Suprapubic skin (tissue), 4 donors: Measurements from ENCODE around the gene FCER2. TPM values are rescaled to one million over a fixed set of nuclear protein-coding genes. Genes with fewer than 3 reads are reported as not detected.

ENCODE experiments used
- DNase-seq, 2 donors: peaks; one replicate each; pipeline ENCODE4 v3.0.0-alpha.2; 2019; ENCODE audit warnings: low spot score in 2 of 2
- H3K27ac ChIP-seq: fragments of 200-600 bp; sonication (generic); one replicate; pipeline ENCODE4 v1.5.1; 2019
- H3K27me3 ChIP-seq: fragments of 200-600 bp; sonication (generic); one replicate; pipeline ENCODE4 v1.5.1; 2019
- H3K36me3 ChIP-seq: fragments of 200-600 bp; sonication (generic); one replicate; pipeline ENCODE4 v1.5.1; 2019
- H3K4me1 ChIP-seq: fragments of 200-600 bp; sonication (generic); one replicate; pipeline ENCODE4 v1.5.1; 2019
- H3K4me3 ChIP-seq: fragments of 200-600 bp; sonication (generic); one replicate; pipeline ENCODE4 v1.5.1; 2019; ENCODE audit warnings: mild to moderate bottlenecking
- H3K9me3 ChIP-seq: fragments of 200-600 bp; sonication (generic); one replicate; pipeline ENCODE4 v1.5.1; 2019
- EP300 ChIP-seq: sonication (generic); formaldehyde crosslinking; IDR thresholded peaks from one replicate; pipeline ENCODE4 v1.6.1; 2017; ENCODE audit warnings: antibody characterized with exemption
- POLR2A ChIP-seq, 2 donors: fragments of 450-650 bp; IDR thresholded peaks; one replicate each; pipeline ENCODE4 v1.6.1; 2017; ENCODE audit warnings: antibody characterized with exemption in 2 of 2, mild to moderate bottlenecking in 2 of 2, moderate library complexity in 2 of 2
- POLR2AphosphoS5 ChIP-seq, 3 donors: sonication (generic); formaldehyde crosslinking; IDR thresholded peaks; one replicate each; pipeline ENCODE4 v1.6.1; 2017; ENCODE audit warnings: antibody characterized with exemption in 3 of 3
- WGBS: methylation state at CpG from one replicate; pipeline ENCODE4 v1.1.5; 2018; 5-methylcytosine and 5-hydroxymethylcytosine counted together
- total RNA-seq, 4 donors: library from RNA; depleted of rRNA; stranded (reverse); fragments of >200 nt; gene quantifications; one replicate each; pipeline ENCODE4 v1.1.0, GENCODE V29; 2016
- TF ChIP-seq, protein P1 (sequence below), 2 donors: fragments of 200-600 bp in 1 of 2; fragments of 450-650 bp in 1 of 2; sonication (generic) in 1 of 2; IDR thresholded peaks; one replicate each; pipeline ENCODE4 v1.5.1; 2016 to 2019; ENCODE audit warnings: antibody characterized with exemption in 2 of 2, mild to moderate bottlenecking in 1 of 2, moderate library complexity in 1 of 2

The FCER2 gene
- total RNA-seq, 4 donors from 2014 or later, result not detected

DNA sequence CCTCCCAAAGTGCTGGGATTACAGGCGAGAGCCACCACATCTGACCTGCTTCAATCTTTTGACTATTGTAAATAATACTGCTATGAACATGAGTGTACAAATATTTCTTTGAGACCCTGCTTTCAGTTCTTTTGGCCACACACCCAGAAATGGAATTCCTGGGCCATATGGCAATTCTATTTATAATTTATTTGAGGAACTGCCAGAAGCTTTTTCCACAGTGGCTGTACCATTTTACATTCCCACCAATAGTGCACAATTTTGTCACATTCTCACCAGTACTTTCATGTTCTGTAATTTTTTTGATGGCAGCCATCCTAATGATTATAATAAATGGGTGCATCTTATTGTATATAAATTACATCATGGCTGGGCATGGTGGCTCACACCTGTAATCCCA lies 13.7 kb upstream of the FCER2 start:
- Histone ChIP-seq H3K36me3 (no peaks in the 10 kb centered on the region), H3K4me3 (no peak overlapping the region), H3K9me3 (no peaks in the 10 kb centered on the region), H3K27ac (no peak overlapping the region), H3K4me1 (no peaks in the 10 kb centered on the region), H3K27me3 (no peaks in the 10 kb centered on the region)
- WGBS, result 77% methylated on average over 1 of the region's 1 CpG
- DNase-seq, result no peak
- TF ChIP-seq, protein P1, sequence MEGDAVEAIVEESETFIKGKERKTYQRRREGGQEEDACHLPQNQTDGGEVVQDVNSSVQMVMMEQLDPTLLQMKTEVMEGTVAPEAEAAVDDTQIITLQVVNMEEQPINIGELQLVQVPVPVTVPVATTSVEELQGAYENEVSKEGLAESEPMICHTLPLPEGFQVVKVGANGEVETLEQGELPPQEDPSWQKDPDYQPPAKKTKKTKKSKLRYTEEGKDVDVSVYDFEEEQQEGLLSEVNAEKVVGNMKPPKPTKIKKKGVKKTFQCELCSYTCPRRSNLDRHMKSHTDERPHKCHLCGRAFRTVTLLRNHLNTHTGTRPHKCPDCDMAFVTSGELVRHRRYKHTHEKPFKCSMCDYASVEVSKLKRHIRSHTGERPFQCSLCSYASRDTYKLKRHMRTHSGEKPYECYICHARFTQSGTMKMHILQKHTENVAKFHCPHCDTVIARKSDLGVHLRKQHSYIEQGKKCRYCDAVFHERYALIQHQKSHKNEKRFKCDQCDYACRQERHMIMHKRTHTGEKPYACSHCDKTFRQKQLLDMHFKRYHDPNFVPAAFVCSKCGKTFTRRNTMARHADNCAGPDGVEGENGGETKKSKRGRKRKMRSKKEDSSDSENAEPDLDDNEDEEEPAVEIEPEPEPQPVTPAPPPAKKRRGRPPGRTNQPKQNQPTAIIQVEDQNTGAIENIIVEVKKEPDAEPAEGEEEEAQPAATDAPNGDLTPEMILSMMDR (IDR thresholded peaks at IDR 0.05), result no peak
- TF ChIP-seq POLR2A (IDR thresholded peaks at IDR 0.05) (no peak), POLR2AphosphoS5 (IDR thresholded peaks at IDR 0.05) (no peak), EP300 (no peak)

DNA sequence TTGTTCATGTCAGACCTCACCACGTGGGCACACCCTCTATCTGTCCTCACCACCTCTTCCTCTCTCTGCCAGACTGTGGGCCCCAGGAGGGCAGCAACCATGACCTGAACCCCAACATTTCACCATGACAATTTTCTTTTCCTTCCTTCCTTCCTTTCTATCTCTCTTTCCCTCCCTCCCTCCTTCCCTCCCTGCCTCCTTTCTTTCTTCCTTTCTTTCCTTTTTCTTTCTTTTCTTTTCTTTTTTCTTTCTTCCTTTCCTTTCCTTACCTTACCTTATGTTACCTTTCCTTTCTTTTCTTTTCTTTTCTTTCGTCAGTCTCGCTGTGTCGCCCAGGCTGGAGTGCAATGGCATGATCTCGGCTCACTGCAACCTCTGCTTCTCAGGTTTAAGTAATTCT lies 8.7 kb upstream of the FCER2 start:
- H3K9me3 ChIP-seq, result no peaks in the 10 kb centered on the region
- H3K4me1 ChIP-seq, result peaks cover 3% of the 10 kb centered on the region
- TF ChIP-seq, protein P1 (IDR thresholded peaks at IDR 0.05), result no peak
- no peak for TF ChIP-seq POLR2AphosphoS5 (IDR thresholded peaks at IDR 0.05)
- no peak overlapping the region for H3K27ac ChIP-seq
- no peak overlapping the region for H3K4me3 ChIP-seq
- 85% methylated on average over 5 of the region's 5 CpGs for WGBS
- no peaks in the 10 kb centered on the region for H3K36me3 ChIP-seq
- no peak for DNase-seq
- H3K27me3 ChIP-seq, result no peaks in the 10 kb centered on the region

DNA sequence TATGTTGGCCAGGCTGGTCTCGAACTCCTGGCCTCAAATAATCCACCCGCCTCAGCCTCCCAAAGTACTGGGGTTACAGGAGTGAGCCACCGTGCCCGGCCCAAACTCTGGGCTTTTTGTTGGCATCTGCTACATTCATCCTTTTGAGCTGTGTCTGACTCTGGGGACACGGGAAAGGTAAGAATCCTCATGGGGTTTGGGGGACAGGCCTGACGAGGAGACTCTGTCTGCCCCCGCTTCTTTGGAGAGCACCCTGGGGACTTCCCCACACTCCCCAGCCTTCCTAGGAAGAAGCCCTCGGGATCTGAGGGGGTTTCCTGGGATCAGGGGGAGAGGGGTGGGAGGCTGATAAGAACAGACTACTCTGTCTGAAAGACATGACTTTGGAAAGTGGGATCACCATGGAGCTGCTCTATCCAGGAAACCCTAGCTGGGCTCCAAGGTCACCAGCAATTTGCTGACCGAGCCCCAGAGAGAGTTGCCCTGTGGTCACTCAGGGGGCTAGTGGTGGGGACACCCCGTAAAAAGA lies 8.1 kb upstream of the FCER2 start:
- H3K36me3 ChIP-seq, result no peaks in the 10 kb centered on the region
- H3K9me3 ChIP-seq, result no peaks in the 10 kb centered on the region
- H3K27ac ChIP-seq, result no peak overlapping the region
- WGBS, result 76% methylated on average over 10 of the region's 10 CpGs
- H3K4me1 ChIP-seq, result peaks cover 3% of the 10 kb centered on the region
- TF ChIP-seq EP300 (no peak), POLR2AphosphoS5 (IDR thresholded peaks at IDR 0.05) (no peak)
- TF ChIP-seq, protein P1 (IDR thresholded peaks at IDR 0.05), result no peak
- no peak for DNase-seq
- no peak overlapping the region for H3K4me3 ChIP-seq
- H3K27me3 ChIP-seq, result no peaks in the 10 kb centered on the region

- Histone ChIP-seq H3K4me3 (no peak overlapping the region), H3K4me1 (peaks cover 3% of the 10 kb centered on the region), H3K27ac (peak overlapping the region; percentile 5), H3K9me3 (no peaks in the 10 kb centered on the region), H3K27me3 (peaks cover 14% of the 10 kb centered on the region), H3K36me3 (no peaks in the 10 kb centered on the region)
- 71% methylated on average over 6 of the region's 8 CpGs for WGBS
- TF ChIP-seq, protein P1 (IDR thresholded peaks at IDR 0.05), result no peak
- no peak for TF ChIP-seq EP300
- TF ChIP-seq POLR2A (IDR thresholded peaks at IDR 0.05), result no peak
- no peak for TF ChIP-seq POLR2AphosphoS5 (IDR thresholded peaks at IDR 0.05)
- no peak for DNase-seq
These were observed 5.1 kb upstream of the FCER2 start for GRCh38 chr19:7706955-7707456.

- 81% methylated on average over 13 of the region's 14 CpGs for whole genome bisulfite sequencing
- Histone ChIP-seq H3K4me1 (peaks cover 3% of the 10 kb centered on the region), H3K9me3 (no peaks in the 10 kb centered on the region), H3K4me3 (no peak overlapping the region), H3K27me3 (peaks cover 14% of the 10 kb centered on the region), H3K27ac (peak overlapping the region; percentile 28), H3K36me3 (no peaks in the 10 kb centered on the region)
- no peak for DNase-seq
- TF ChIP-seq, protein P1 (IDR thresholded peaks at IDR 0.05), result no peak
- TF ChIP-seq POLR2A (IDR thresholded peaks at IDR 0.05) (no peak), EP300 (no peak), POLR2AphosphoS5 (IDR thresholded peaks at IDR 0.05) (no peak)
These were observed 4.4 kb upstream of the FCER2 start for GRCh38 chr19:7706188-7706954.
